GM19099 (cell line): ENCODE data around the gene GAL3ST3.

Experiments
- POLR2A ChIP-seq: IDR thresholded peaks from 3 replicates; pipeline ENCODE4 v1.6.1; 2011; ENCODE audit warnings: low read depth; ENCODE audit not compliant: insufficient read length; ENCODE audit errors: extremely low read depth

GAL3ST3 gene

GRCh38 chr11:66048547-66049323 is at the start of gene GAL3ST3:
GAL3ST3 (minus strand) TSS chr11:66049161; CDS start chr11:66045415, 3,746 bp downstream.
- TF ChIP-seq POLR2A = no peak

GRCh38 chr11:66090288-66090687 is 41.3 kb upstream of the GAL3ST3 start:
- no peak for TF ChIP-seq POLR2A

- no peak for TF ChIP-seq POLR2A
These were observed 40.1 kb upstream of the GAL3ST3 start for GRCh38 chr11:66089067-66089466.

- TF ChIP-seq POLR2A = no peak
These were observed 38.4 kb upstream of the GAL3ST3 start for GRCh38 chr11:66087148-66087908.

GRCh38 chr11:66084821-66085475 is 36.0 kb upstream of the GAL3ST3 start:
- no peak for TF ChIP-seq POLR2A

- TF ChIP-seq POLR2A = no peak
These were observed 34.8 kb upstream of the GAL3ST3 start for GRCh38 chr11:66083767-66084166.

GRCh38 chr11:66082946-66083698 is 34.2 kb upstream of the GAL3ST3 start:
- TF ChIP-seq POLR2A = no peak

GRCh38 chr11:66081505-66081904 is 32.5 kb upstream of the GAL3ST3 start:
- no peak for TF ChIP-seq POLR2A

GRCh38 chr11:66080055-66080817 is 31.3 kb upstream of the GAL3ST3 start:
- no peak for TF ChIP-seq POLR2A

GRCh38 chr11:66077927-66078326 is 29.0 kb upstream of the GAL3ST3 start:
- no peak for TF ChIP-seq POLR2A

- TF ChIP-seq POLR2A = no peak
These were observed 27.6 kb upstream of the GAL3ST3 start for GRCh38 chr11:66076561-66076960.

- TF ChIP-seq POLR2A = no peak
These were observed 26.3 kb upstream of the GAL3ST3 start for GRCh38 chr11:66075273-66075672.

GRCh38 chr11:66073669-66074068 is 24.7 kb upstream of the GAL3ST3 start:
- TF ChIP-seq POLR2A = no peak

GRCh38 chr11:66072518-66072917 is 23.6 kb upstream of the GAL3ST3 start:
- no peak for TF ChIP-seq POLR2A

GRCh38 chr11:66072081-66072480 is 23.1 kb upstream of the GAL3ST3 start:
- TF ChIP-seq POLR2A = no peak

- TF ChIP-seq POLR2A = no peak
These were observed 22.4 kb upstream of the GAL3ST3 start for GRCh38 chr11:66071381-66071801.
